ENCODE data around the gene DEPDC7. TPM values are rescaled to one million over a fixed set of nuclear protein-coding genes. Genes with fewer than 3 reads are reported as not detected.
"Not testable (repeated sequence)": the region's sequence is repeated elsewhere in the genome, so short reads cannot be mapped to it uniquely, and the experiment has no call there.

Gene DEPDC7
- polyA plus RNA-seq, 1 donor = 58.3 TPM

DNA sequence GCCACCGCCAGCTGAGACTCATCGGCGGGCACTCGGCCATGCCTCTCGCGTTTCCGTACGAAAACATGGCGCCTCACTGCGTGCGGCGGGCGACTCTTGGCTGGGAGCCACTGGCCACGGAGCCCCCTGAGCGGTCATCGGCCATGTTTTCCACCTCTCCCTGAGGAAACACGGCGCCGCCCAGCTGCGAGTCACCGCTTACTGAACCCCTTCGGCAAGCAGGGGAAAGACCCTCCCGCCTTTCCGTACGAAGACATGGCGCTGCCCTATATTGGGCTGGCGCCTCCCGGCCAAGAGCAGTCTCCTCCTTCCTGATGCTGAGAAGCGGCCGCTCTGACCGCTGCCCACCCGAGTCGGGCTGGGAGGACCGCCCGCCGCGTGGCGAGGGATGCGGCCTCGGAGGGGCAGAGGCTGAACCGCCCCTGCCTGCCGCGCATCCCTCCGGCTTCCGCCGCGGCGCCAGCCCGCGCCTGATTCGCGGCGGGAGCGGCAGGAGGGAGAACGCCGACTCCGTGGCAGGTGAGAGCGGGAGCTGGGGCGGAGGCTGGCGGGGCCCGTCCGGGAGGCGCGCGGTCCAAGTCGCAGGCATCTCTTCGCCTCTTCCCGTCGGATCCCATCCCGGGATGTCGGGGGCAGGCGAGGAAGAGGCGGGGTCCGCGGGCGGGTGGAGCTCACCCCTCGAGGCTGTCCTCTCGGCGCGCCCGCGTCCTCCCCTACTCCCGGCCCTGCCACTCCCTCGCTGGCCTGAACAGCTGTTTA, 23.8 kb downstream of the DEPDC7 start, which contains the start of gene TCP11L1:
Gene TCP11L1, plus strand, starts transcription at position 299 of the 759 bp plus-strand sequence. CDS start 4,202 bp downstream, outside the sequence.
- H3K9me3 ChIP-seq (ENCODE audit: control insufficient read depth, low read depth, low read length) = no peaks in the 10 kb centered on the region
- peak within 1 kb of the TSS; percentile 76 for H3K4me3 ChIP-seq (ENCODE audit: low read length)
- peaks cover 16% of the 10 kb centered on the region for H3K4me1 ChIP-seq (ENCODE audit: control insufficient read depth, insufficient read depth, low read length)
- no CpG with 5 or more reads among the region's 84 CpGs for WGBS (ENCODE audit: insufficient coverage, low lambda C conversion rate)
- DNase-seq = peak; percentile 60 to 95
- H3K36me3 ChIP-seq (ENCODE audit: control insufficient read depth, insufficient read depth, low read length) = peaks cover 7% of the 10 kb centered on the region
- H3K27me3 ChIP-seq (ENCODE audit: control insufficient read depth, insufficient read depth, low read length) = no peaks in the 10 kb centered on the region
- peak within 1 kb of the TSS; percentile 97 for H3K27ac ChIP-seq (ENCODE audit: low read length)

- H3K4me1 ChIP-seq (ENCODE audit: control insufficient read depth, insufficient read depth, low read length) = peaks cover 15% of the 10 kb centered on the region
- DNase-seq = peak in 1 of 2 donors; percentile 36
- WGBS (ENCODE audit: insufficient coverage, low lambda C conversion rate) = 54% methylated on average over 2 of the region's 30 CpGs
- H3K9me3 ChIP-seq (ENCODE audit: control insufficient read depth, low read depth, low read length) = no peaks in the 10 kb centered on the region
- H3K4me3 ChIP-seq (ENCODE audit: low read length) = peak overlapping the region; percentile 76
- peak overlapping the region; percentile 97 for H3K27ac ChIP-seq (ENCODE audit: low read length)
- H3K36me3 ChIP-seq (ENCODE audit: control insufficient read depth, insufficient read depth, low read length) = peaks cover 12% of the 10 kb centered on the region
- no peaks in the 10 kb centered on the region for H3K27me3 ChIP-seq (ENCODE audit: control insufficient read depth, insufficient read depth, low read length)
Measured at GRCh38 chr11:33040033-33040861, 24.6 kb downstream of the DEPDC7 start.

DNA sequence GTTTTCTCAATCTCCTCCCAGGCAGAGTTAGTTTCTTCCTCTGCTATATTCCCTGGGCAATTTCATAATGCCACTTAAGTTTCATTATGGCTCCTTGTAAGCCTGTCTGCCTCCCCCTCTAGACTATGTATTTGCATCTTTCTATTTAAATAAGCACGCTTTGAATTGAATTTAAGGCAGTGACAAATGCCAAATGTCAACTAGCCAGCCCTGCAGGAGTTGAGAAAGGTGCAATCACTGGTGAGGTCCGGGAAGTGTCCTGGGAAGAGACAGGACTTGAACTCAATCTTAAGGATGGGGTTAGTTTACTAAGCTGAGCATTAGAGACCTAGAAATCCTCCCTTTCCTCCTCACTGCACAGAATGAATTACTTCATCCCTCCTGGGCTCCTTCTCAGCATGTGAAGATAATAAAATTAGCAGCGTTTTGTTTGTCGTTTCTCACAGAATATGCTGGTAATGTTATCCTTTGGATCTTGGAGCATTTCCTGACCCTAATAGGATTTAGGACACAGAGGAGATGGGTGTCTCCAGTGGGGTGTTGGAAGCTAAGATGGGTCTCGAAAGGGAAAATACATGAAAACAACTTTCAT, 25.3 kb downstream of the DEPDC7 start:
- DNase-seq = no peak
- H3K36me3 ChIP-seq (ENCODE audit: control insufficient read depth, insufficient read depth, low read length) = peaks cover 12% of the 10 kb centered on the region
- H3K27ac ChIP-seq (ENCODE audit: low read length) = no peak overlapping the region
- H3K27me3 ChIP-seq (ENCODE audit: control insufficient read depth, insufficient read depth, low read length) = no peaks in the 10 kb centered on the region
- no peak overlapping the region for H3K4me3 ChIP-seq (ENCODE audit: low read length)
- H3K9me3 ChIP-seq (ENCODE audit: control insufficient read depth, low read depth, low read length) = no peaks in the 10 kb centered on the region
- peaks cover 9% of the 10 kb centered on the region for H3K4me1 ChIP-seq (ENCODE audit: control insufficient read depth, insufficient read depth, low read length)
- WGBS (ENCODE audit: insufficient coverage, low lambda C conversion rate) = 50% methylated on average over 2 of the region's 5 CpGs

GRCh38 chr11:33043221-33043830, 27.6 kb downstream of the DEPDC7 start:
- peaks cover 9% of the 10 kb centered on the region for H3K4me1 ChIP-seq (ENCODE audit: control insufficient read depth, insufficient read depth, low read length)
- no peak for DNase-seq
- WGBS (ENCODE audit: insufficient coverage, low lambda C conversion rate) = 83% methylated on average over 1 of the region's 2 CpGs
- peaks cover 19% of the 10 kb centered on the region for H3K36me3 ChIP-seq (ENCODE audit: control insufficient read depth, insufficient read depth, low read length)
- no peaks in the 10 kb centered on the region for H3K27me3 ChIP-seq (ENCODE audit: control insufficient read depth, insufficient read depth, low read length)
- no peak overlapping the region for H3K27ac ChIP-seq (ENCODE audit: low read length)
- H3K4me3 ChIP-seq (ENCODE audit: low read length) = no peak overlapping the region
- no peaks in the 10 kb centered on the region for H3K9me3 ChIP-seq (ENCODE audit: control insufficient read depth, low read depth, low read length)

- peaks cover 19% of the 10 kb centered on the region for H3K36me3 ChIP-seq (ENCODE audit: control insufficient read depth, insufficient read depth, low read length)
- DNase-seq = no peak
- WGBS (ENCODE audit: insufficient coverage, low lambda C conversion rate) = 95% methylated on average over 3 of the region's 4 CpGs
- H3K27me3 ChIP-seq (ENCODE audit: control insufficient read depth, insufficient read depth, low read length) = no peaks in the 10 kb centered on the region
- H3K4me3 ChIP-seq (ENCODE audit: low read length) = no peak overlapping the region
- H3K27ac ChIP-seq (ENCODE audit: low read length) = no peak overlapping the region
- H3K4me1 ChIP-seq (ENCODE audit: control insufficient read depth, insufficient read depth, low read length) = peaks cover 11% of the 10 kb centered on the region
- H3K9me3 ChIP-seq (ENCODE audit: control insufficient read depth, low read depth, low read length) = no peaks in the 10 kb centered on the region
Measured at GRCh38 chr11:33044285-33044756, 28.6 kb downstream of the DEPDC7 start.

DNA sequence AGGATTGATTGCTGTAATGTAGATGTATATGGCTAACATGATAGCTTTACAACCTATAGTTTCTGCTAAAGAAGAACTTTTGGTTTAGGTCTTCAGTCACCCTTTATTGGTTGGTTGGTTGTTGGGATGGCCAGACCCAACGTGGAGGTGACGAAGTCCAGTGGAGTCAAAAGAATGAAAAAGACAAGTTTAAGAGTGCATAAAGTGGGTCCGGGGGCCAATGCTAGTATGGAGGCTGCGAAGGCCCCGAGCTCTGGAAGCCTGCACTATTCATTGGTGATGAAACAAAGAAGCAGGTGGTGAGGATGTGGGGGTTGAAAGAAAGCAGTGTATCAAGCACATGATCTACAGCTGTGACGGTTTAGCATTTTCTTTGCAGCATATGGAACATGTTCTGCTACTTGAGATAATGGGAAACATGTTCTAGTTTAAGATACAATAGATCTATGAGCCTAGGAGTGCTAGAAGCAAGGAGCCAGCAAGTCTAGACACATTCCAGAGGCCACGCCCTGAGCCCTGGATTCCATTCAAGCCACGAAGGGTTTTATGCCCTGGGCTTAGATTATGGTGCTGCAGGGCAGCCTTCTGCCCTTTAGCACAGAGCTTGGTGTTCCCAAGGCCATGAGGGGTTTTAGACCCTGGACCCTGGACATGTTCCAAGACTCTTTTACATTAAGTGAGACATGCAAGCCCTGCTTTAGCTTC, 30.0 kb downstream of the DEPDC7 start:
- Histone ChIP-seq H3K4me3 (ENCODE audit: low read length) (no peak overlapping the region), H3K27ac (ENCODE audit: low read length) (no peak overlapping the region), H3K4me1 (ENCODE audit: control insufficient read depth, insufficient read depth, low read length) (peaks cover 15% of the 10 kb centered on the region), H3K9me3 (ENCODE audit: control insufficient read depth, low read depth, low read length) (no peaks in the 10 kb centered on the region), H3K27me3 (ENCODE audit: control insufficient read depth, insufficient read depth, low read length) (no peaks in the 10 kb centered on the region), H3K36me3 (ENCODE audit: control insufficient read depth, insufficient read depth, low read length) (peaks cover 19% of the 10 kb centered on the region)
- DNase-seq = no peak
- no CpG with 5 or more reads among the region's 8 CpGs for WGBS (ENCODE audit: insufficient coverage, low lambda C conversion rate)

- H3K27ac ChIP-seq (ENCODE audit: low read length) = not testable (repeated sequence)
Measured at GRCh38 chr11:33048701-33049100, 33.0 kb downstream of the DEPDC7 start.

GRCh38 chr11:33049565-33050408, 34.1 kb downstream of the DEPDC7 start:
- not testable (repeated sequence) for H3K9me3 ChIP-seq (ENCODE audit: control insufficient read depth, low read depth, low read length); H3K36me3 ChIP-seq (ENCODE audit: control insufficient read depth, insufficient read depth, low read length); H3K27me3 ChIP-seq (ENCODE audit: control insufficient read depth, insufficient read depth, low read length); H3K4me3 ChIP-seq (ENCODE audit: low read length)
- peak in 1 of 2 donors; percentile 48 for DNase-seq
- WGBS (ENCODE audit: insufficient coverage, low lambda C conversion rate) = no CpG with 5 or more reads among the region's 3 CpGs
- Histone ChIP-seq H3K27ac (ENCODE audit: low read length) (peak overlapping the region; percentile 35), H3K4me1 (ENCODE audit: control insufficient read depth, insufficient read depth, low read length) (peaks cover 13% of the 10 kb centered on the region)

More at GRCh38 chr11:33048701-33049100, 33.0 kb downstream of the DEPDC7 start:
- H3K4me1 ChIP-seq (ENCODE audit: control insufficient read depth, insufficient read depth, low read length) = peaks cover 13% of the 10 kb centered on the region
- not testable (repeated sequence) for H3K27me3 ChIP-seq (ENCODE audit: control insufficient read depth, insufficient read depth, low read length); H3K4me3 ChIP-seq (ENCODE audit: low read length); DNase-seq; H3K9me3 ChIP-seq (ENCODE audit: control insufficient read depth, low read depth, low read length)
- no CpG with 5 or more reads among the region's 6 CpGs for whole genome bisulfite sequencing (ENCODE audit: insufficient coverage, low lambda C conversion rate)
- H3K36me3 ChIP-seq (ENCODE audit: control insufficient read depth, insufficient read depth, low read length) = peaks cover 18% of the 10 kb centered on the region

DNA sequence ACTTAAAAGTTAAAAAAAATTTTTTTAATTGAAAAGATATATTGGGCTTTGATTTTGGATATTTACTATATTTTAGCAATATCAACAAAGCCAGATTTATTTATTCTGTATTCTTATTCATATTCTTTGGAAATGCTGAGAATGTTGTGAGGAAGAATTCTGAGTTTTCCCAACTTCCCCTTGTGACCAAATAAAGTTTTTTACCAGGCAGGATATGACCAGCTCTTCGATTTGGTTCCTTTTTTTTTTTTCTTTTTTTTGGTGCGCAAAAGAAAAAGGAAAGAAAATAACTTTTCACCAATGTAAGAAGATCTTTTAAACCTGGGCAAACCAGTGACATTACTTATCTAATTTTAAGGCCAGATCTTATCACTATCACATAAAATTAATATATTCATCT, 36.6 kb downstream of the DEPDC7 start:
- DNase-seq = no peak
- Histone ChIP-seq H3K4me1 (ENCODE audit: control insufficient read depth, insufficient read depth, low read length) (peaks cover 13% of the 10 kb centered on the region), H3K27me3 (ENCODE audit: control insufficient read depth, insufficient read depth, low read length) (no peaks in the 10 kb centered on the region), H3K9me3 (ENCODE audit: control insufficient read depth, low read depth, low read length) (no peaks in the 10 kb centered on the region), H3K4me3 (ENCODE audit: low read length) (no peak overlapping the region), H3K27ac (ENCODE audit: low read length) (no peak overlapping the region), H3K36me3 (ENCODE audit: control insufficient read depth, insufficient read depth, low read length) (peaks cover 10% of the 10 kb centered on the region)
- 85% methylated on average over 2 of the region's 2 CpGs for WGBS (ENCODE audit: insufficient coverage, low lambda C conversion rate)
